Sigmoid colon (tissue), 7 donors: ENCODE results near the gene MAPKAP1. TPM values are rescaled to one million over a fixed set of nuclear protein-coding genes. Genes with fewer than 3 reads are reported as not detected.

Experiments
- DNase-seq: peaks from one replicate; pipeline ENCODE4 v3.0.0-alpha.2; 2019
- H3K27ac ChIP-seq, 4 donors: fragments of 200-600 bp; sonication (generic); one replicate each; pipeline ENCODE4 v1.5.1; 2016 to 2019; ENCODE audit warnings: mild to moderate bottlenecking in 1 of 4
- H3K27me3 ChIP-seq, 3 donors: fragments of 200-600 bp; sonication (generic); one replicate each; pipeline ENCODE4 v1.5.1; 2019; ENCODE audit warnings: mild to moderate bottlenecking in 1 of 3
- H3K36me3 ChIP-seq, 4 donors: fragments of 200-600 bp; sonication (generic); one replicate each; pipeline ENCODE4 v1.5.1; 2016 to 2019
- H3K4me1 ChIP-seq, 4 donors: fragments of 200-600 bp; sonication (generic); one replicate each; pipeline ENCODE4 v1.5.1; 2017 to 2019
- H3K4me3 ChIP-seq, 4 donors: fragments of 200-600 bp; sonication (generic); one replicate each; pipeline ENCODE4 v1.5.1; 2017 to 2019; ENCODE audit warnings: mild to moderate bottlenecking in 2 of 4, moderate library complexity in 1 of 4
- H3K9me3 ChIP-seq, 4 donors: fragments of 200-600 bp in 3 of 4; sonication (generic) in 3 of 4; one replicate each; pipeline versions ENCODE4 v1.5.1 to v1.6.1; 2013 to 2019
- CTCF ChIP-seq, 4 experiments: fragments of 450-650 bp in 3 of 4; fragments of 200-600 bp in 1 of 4; IDR thresholded peaks; one replicate each; pipeline ENCODE4 v1.5.1; 2016 to 2019; ENCODE audit warnings: antibody characterized with exemption in 4 of 4, mild to moderate bottlenecking in 3 of 4, moderate library complexity in 2 of 4
- EP300 ChIP-seq, 4 donors: sonication (generic); formaldehyde crosslinking; IDR thresholded peaks; one replicate each; pipeline ENCODE4 v1.6.1; 2017; ENCODE audit warnings: antibody characterized with exemption in 4 of 4
- POLR2A ChIP-seq, 2 donors: fragments of 450-650 bp; IDR thresholded peaks; one replicate each; pipeline ENCODE4 v1.6.1; 2016; ENCODE audit warnings: antibody characterized with exemption in 2 of 2, mild to moderate bottlenecking in 2 of 2, moderate library complexity in 2 of 2
- POLR2AphosphoS5 ChIP-seq, 4 donors: sonication (generic); formaldehyde crosslinking; IDR thresholded peaks; one replicate each; pipeline ENCODE4 v1.6.1; 2017; ENCODE audit warnings: antibody characterized with exemption in 4 of 4
- WGBS, 2 donors: extraction: QIAGEN DNeasy Blood & Tissue Kit; methylation state at CpG; one replicate each; pipeline ENCODE4 v1.1.7; 2013; 5-methylcytosine and 5-hydroxymethylcytosine counted together
- intact Hi-C: fragments of 100-400 bp; cut with DNase I; formaldehyde crosslinking; loops from one replicate; pipeline ENCODE4 v1.15.1; 2023
- polyA plus RNA-seq, 3 donors: library from polyadenylated mRNA; stranded (reverse); fragments of 200-250 nt; gene quantifications; one replicate each; pipeline ENCODE4 v1.2.3, GENCODE V29; 2013
- total RNA-seq, 4 donors: library from RNA; depleted of rRNA; stranded (reverse); fragments of >200 nt; gene quantifications; one replicate each; pipeline ENCODE4 v1.1.0, GENCODE V29; 2016
- donor health status: healthy with polysubstance abuse.
- donor health status: Bipolar disorder and iron deficiency.
- donor health status: healthy.

Gene MAPKAP1
- total and polyA plus RNA-seq, 7 donors: 37.2 to 155 (median 84.3) TPM

- WGBS, 2 donors: 14 to 80% methylated on average over 5 of the region's 5 CpGs
- intact Hi-C loops: no loop called here
- TF ChIP-seq EP300 (IDR thresholded peaks at IDR 0.05): no peak
- no peak for TF ChIP-seq POLR2A (IDR thresholded peaks at IDR 0.05)
- TF ChIP-seq POLR2AphosphoS5 (IDR thresholded peaks at IDR 0.05): no peak
- TF ChIP-seq CTCF (IDR thresholded peaks at IDR 0.05): no peak
Observed at GRCh38 chr9:125493384-125493783, 213.6 kb downstream of the MAPKAP1 start.

GRCh38 chr9:125492719-125493118, 214.3 kb downstream of the MAPKAP1 start:
- intact Hi-C loops: no loop called here
- Histone ChIP-seq H3K27ac (no peak overlapping the region), H3K27me3 (no peaks in the 10 kb centered on the region), H3K36me3 (no peaks in the 10 kb centered on the region), H3K9me3 (no peaks in the 10 kb centered on the region), H3K4me3 (no peak overlapping the region), H3K4me1 (peaks cover 0 to 16% (median 4%) of the 10 kb centered on the region in 4 donors)
- DNase-seq: no peak
- TF ChIP-seq CTCF (IDR thresholded peaks at IDR 0.05) (no peak), EP300 (IDR thresholded peaks at IDR 0.05) (no peak), POLR2AphosphoS5 (IDR thresholded peaks at IDR 0.05) (no peak), POLR2A (IDR thresholded peaks at IDR 0.05) (no peak)
- WGBS, 2 donors: 52 to 82% methylated on average over 2 of the region's 2 CpGs

More at GRCh38 chr9:125493384-125493783, 213.6 kb downstream of the MAPKAP1 start:
- Histone ChIP-seq H3K9me3 (no peaks in the 10 kb centered on the region), H3K27ac (no peak overlapping the region), H3K4me3 (no peak overlapping the region), H3K27me3 (no peaks in the 10 kb centered on the region), H3K36me3 (no peaks in the 10 kb centered on the region), H3K4me1 (peaks cover 0 to 20% (median 11%) of the 10 kb centered on the region in 4 donors)
- no peak for DNase-seq

- intact Hi-C loops: no loop called here
- no peaks in the 10 kb centered on the region for H3K36me3 ChIP-seq
- DNase-seq: no peak
- no peak for TF ChIP-seq CTCF (IDR thresholded peaks at IDR 0.05)
- no peak overlapping the region for H3K27ac ChIP-seq
- H3K27me3 ChIP-seq: no peaks in the 10 kb centered on the region
- no peak overlapping the region for H3K4me3 ChIP-seq
- 49 to 77% methylated on average over 2 of the region's 2 CpGs for WGBS, 2 donors
- peaks cover 0 to 43% (median 35%) of the 10 kb centered on the region in 4 donors for H3K4me1 ChIP-seq
- no peaks in the 10 kb centered on the region for H3K9me3 ChIP-seq
Observed at GRCh38 chr9:125487842-125488241, 219.2 kb downstream of the MAPKAP1 start.

- WGBS, 2 donors: 84 to 87% methylated on average over 5 of the region's 5 CpGs
Observed at GRCh38 chr9:125486576-125486975, 220.4 kb downstream of the MAPKAP1 start.

More at GRCh38 chr9:125486576-125486975, 220.4 kb downstream of the MAPKAP1 start:
- Histone ChIP-seq H3K9me3 (no peaks in the 10 kb centered on the region), H3K27ac (peak overlapping the region; percentile 61 to 82 (median 74)), H3K36me3 (no peaks in the 10 kb centered on the region), H3K4me1 (peaks cover 0 to 45% (median 35%) of the 10 kb centered on the region in 4 donors), H3K4me3 (no peak overlapping the region), H3K27me3 (no peaks in the 10 kb centered on the region)
- DNase-seq: peak; percentile 85
- no peak for TF ChIP-seq CTCF (IDR thresholded peaks at IDR 0.05)
- peak in 3 of 4 donors; percentile 30 to 36 (median 31) for TF ChIP-seq POLR2AphosphoS5 (IDR thresholded peaks at IDR 0.05)
- no peak for TF ChIP-seq EP300 (IDR thresholded peaks at IDR 0.05)
- no peak for TF ChIP-seq POLR2A (IDR thresholded peaks at IDR 0.05)
- intact Hi-C loops: no loop called here
